ENCODE results near the gene ZDHHC5.

ZDHHC5 gene

DNA sequence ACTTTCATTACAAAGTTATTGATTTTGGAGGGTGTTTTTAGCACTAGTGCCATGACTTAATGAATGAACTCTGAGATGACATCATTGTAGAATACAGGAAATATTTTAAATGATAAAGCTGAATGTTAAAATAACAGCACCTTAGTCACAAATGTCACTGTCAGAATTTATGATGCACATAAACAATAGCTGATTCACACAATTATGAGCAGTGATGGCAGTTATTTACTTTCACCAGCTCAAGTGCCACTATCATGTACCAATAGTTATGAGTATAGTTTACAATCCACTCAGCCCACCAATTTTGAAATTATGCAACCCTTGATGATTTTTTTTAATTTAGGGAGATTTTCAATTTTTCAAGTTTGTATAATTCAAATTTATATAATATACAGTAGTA, 47.4 kb upstream of the ZDHHC5 start:
- no peaks in the 10 kb centered on the region for H3K79me2 ChIP-seq (ENCODE audit: insufficient read depth, low read length)
- peaks cover 18% of the 10 kb centered on the region; the same call in 1 of the 2 replicates for H3K9me3 ChIP-seq (ENCODE audit: insufficient read depth, low read depth, low read length)
- H3K36me3 ChIP-seq (ENCODE audit: insufficient read depth, low read length), result no peaks in the 10 kb centered on the region
- no peaks in the 10 kb centered on the region for H3K9me2 ChIP-seq (replicated peaks; ENCODE audit: low read depth, low read length)
- H3K4me1 ChIP-seq (ENCODE audit: insufficient read depth, low read length, poor library complexity, severe bottlenecking), result no peaks in the 10 kb centered on the region
- H2AFZ ChIP-seq (ENCODE audit: low read length), result no peak overlapping the region
- H4K20me1 ChIP-seq (ENCODE audit: insufficient read depth, low read length, poor library complexity, severe bottlenecking), result no peaks in the 10 kb centered on the region
- no peak overlapping the region for H3K4me3 ChIP-seq (ENCODE audit: low read length, poor library complexity, severe bottlenecking)
- TF ChIP-seq, protein P1, sequence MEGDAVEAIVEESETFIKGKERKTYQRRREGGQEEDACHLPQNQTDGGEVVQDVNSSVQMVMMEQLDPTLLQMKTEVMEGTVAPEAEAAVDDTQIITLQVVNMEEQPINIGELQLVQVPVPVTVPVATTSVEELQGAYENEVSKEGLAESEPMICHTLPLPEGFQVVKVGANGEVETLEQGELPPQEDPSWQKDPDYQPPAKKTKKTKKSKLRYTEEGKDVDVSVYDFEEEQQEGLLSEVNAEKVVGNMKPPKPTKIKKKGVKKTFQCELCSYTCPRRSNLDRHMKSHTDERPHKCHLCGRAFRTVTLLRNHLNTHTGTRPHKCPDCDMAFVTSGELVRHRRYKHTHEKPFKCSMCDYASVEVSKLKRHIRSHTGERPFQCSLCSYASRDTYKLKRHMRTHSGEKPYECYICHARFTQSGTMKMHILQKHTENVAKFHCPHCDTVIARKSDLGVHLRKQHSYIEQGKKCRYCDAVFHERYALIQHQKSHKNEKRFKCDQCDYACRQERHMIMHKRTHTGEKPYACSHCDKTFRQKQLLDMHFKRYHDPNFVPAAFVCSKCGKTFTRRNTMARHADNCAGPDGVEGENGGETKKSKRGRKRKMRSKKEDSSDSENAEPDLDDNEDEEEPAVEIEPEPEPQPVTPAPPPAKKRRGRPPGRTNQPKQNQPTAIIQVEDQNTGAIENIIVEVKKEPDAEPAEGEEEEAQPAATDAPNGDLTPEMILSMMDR (conservative IDR thresholded peaks at IDR 0.05; ENCODE audit: low read length), result no peak
- no peak for TF ChIP-seq EZH2phosphoT487 (IDR thresholded peaks at IDR 0.05; ENCODE audit: borderline replicate concordance)
- no peak overlapping the region for H3K4me2 ChIP-seq (ENCODE audit: low read depth, low read length, poor library complexity, severe bottlenecking)
- no peak overlapping the region for H3K9ac ChIP-seq (ENCODE audit: low read depth, low read length, poor library complexity, severe bottlenecking)
- H3K27me3 ChIP-seq (ENCODE audit: insufficient read depth, low read length, poor library complexity, severe bottlenecking), result no peaks in the 10 kb centered on the region
- H3F3A ChIP-seq (ENCODE audit: low read depth), result no peaks in the 10 kb centered on the region

DNA sequence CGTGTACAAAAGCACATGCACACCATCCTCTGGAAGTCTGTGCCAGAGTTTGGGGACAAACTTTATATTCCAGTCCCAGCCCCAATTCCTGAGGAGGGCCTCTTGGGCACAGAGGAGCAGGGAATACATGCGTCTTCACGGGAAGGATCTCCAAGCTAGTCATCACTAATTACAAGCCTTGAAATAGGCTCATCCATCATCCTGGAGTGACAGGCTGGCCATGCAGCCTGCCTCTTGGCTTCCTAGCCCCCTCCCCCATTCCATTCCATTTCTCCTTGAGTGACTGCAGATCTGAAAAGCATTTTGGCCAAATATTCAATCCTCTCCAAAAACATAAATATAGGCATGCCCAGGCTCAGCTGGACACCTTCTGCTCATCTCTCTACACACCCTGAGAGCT, 45.7 kb upstream of the ZDHHC5 start:
- Histone ChIP-seq H2AFZ (ENCODE audit: low read length) (no peak overlapping the region), H3K27me3 (ENCODE audit: insufficient read depth, low read length, poor library complexity, severe bottlenecking) (no peaks in the 10 kb centered on the region), H3K4me3 (ENCODE audit: low read length, poor library complexity, severe bottlenecking) (no peak overlapping the region), H3K4me1 (ENCODE audit: insufficient read depth, low read length, poor library complexity, severe bottlenecking) (no peaks in the 10 kb centered on the region), H3K9me3 (ENCODE audit: insufficient read depth, low read depth, low read length) (peaks cover 18% of the 10 kb centered on the region; the same call in 1 of the 2 replicates), H4K20me1 (ENCODE audit: insufficient read depth, low read length, poor library complexity, severe bottlenecking) (no peaks in the 10 kb centered on the region), H3K4me2 (ENCODE audit: low read depth, low read length, poor library complexity, severe bottlenecking) (no peak overlapping the region), H3K36me3 (ENCODE audit: insufficient read depth, low read length) (no peaks in the 10 kb centered on the region), H3F3A (ENCODE audit: low read depth) (no peaks in the 10 kb centered on the region), H3K9ac (ENCODE audit: low read depth, low read length, poor library complexity, severe bottlenecking) (no peak overlapping the region), H3K79me2 (ENCODE audit: insufficient read depth, low read length) (no peaks in the 10 kb centered on the region), H3K9me2 (replicated peaks; ENCODE audit: low read depth, low read length) (no peaks in the 10 kb centered on the region)
- TF ChIP-seq, protein P1 (conservative IDR thresholded peaks at IDR 0.05; ENCODE audit: low read length), result no peak
- TF ChIP-seq EZH2phosphoT487 (IDR thresholded peaks at IDR 0.05; ENCODE audit: borderline replicate concordance), result no peak

DNA sequence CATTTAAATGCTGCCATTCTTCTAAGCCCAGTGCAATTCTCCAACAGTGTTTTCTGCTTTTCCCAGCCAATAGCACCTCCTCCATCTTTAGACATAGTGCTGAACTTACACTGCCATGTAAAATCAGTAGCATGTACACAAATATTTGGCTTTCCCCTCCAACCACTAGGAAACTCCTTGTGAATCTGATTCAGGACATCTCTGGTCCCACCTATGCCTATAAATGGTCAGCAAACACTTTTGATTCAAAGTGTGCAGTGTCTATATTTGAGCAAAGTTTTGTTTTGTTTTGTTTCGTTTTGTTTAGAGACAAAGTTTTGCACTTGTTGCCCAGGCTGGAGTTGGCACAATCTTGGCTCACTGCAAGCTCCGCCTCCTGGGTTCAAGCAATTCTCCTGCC, 43.0 kb upstream of the ZDHHC5 start:
- Histone ChIP-seq H3K9ac (ENCODE audit: low read depth, low read length, poor library complexity, severe bottlenecking) (no peak overlapping the region), H3K27me3 (ENCODE audit: insufficient read depth, low read length, poor library complexity, severe bottlenecking) (no peaks in the 10 kb centered on the region), H3K4me3 (ENCODE audit: low read length, poor library complexity, severe bottlenecking) (no peak overlapping the region), H3K4me2 (ENCODE audit: low read depth, low read length, poor library complexity, severe bottlenecking) (no peak overlapping the region), H3F3A (ENCODE audit: low read depth) (no peaks in the 10 kb centered on the region), H3K36me3 (ENCODE audit: insufficient read depth, low read length) (no peaks in the 10 kb centered on the region), H3K9me3 (ENCODE audit: insufficient read depth, low read depth, low read length) (peaks cover 13% of the 10 kb centered on the region; the same call in 1 of the 2 replicates), H3K9me2 (replicated peaks; ENCODE audit: low read depth, low read length) (no peaks in the 10 kb centered on the region), H3K79me2 (ENCODE audit: insufficient read depth, low read length) (no peaks in the 10 kb centered on the region), H4K20me1 (ENCODE audit: insufficient read depth, low read length, poor library complexity, severe bottlenecking) (no peaks in the 10 kb centered on the region), H2AFZ (ENCODE audit: low read length) (no peak overlapping the region), H3K4me1 (ENCODE audit: insufficient read depth, low read length, poor library complexity, severe bottlenecking) (peaks cover 8% of the 10 kb centered on the region)
- TF ChIP-seq, protein P1 (conservative IDR thresholded peaks at IDR 0.05; ENCODE audit: low read length), result no peak
- no peak for TF ChIP-seq EZH2phosphoT487 (IDR thresholded peaks at IDR 0.05; ENCODE audit: borderline replicate concordance)
